NCI-H345 treated with DMSO at 0.1 percent for 48 hours (cell line): ENCODE measurements around the gene PBX1.

Source experiments
- DNase-seq: peaks from one replicate; lab custom pipeline; 2025; ENCODE audit not compliant: unreplicated experiment; lab: John Stamatoyannopoulos, UW

PBX1 gene

DNA sequence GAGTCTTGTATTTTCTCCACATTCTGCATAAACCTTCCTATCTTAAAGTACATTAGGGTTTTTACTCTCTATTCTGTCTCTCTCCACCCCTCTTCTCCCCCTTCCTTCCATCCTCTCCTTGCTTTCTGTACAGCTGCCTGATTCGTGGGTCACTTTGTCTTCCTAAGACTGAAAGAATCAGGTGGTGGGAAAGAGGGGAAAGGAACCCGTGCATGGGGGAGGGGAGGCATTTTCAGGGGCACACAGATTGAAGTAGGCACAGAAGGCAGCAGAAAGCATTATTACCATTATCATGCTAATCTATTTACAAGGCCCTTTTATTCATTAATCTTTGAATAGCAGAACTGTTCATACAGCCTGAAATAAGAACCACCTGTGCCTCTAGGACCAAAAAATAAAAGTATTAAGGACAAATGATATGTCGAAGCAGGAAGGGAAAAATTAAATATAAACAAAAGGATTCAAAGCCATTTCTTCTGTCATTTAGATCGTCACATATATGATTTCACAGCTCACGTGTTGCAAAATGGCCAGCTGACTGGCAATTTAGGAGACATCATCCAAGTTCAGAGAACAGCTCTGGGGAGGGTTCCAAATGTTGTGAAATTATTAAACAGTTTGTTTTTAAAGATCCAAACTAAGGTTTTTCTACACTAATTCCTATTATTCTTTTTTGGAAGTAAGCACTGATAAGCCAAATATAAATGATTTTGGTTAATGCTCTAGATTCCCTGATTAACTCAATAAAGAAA lies 154.6 kb downstream of the PBX1 start:
- DNase-seq: no peak

- DNase-seq: no peak
These were observed 158.2 kb downstream of the PBX1 start for GRCh38 chr1:164716992-164717703.

GRCh38 chr1:164718821-164719220 lies 159.8 kb downstream of the PBX1 start:
- DNase-seq: no peak

- DNase-seq: no peak
These were observed 160.9 kb downstream of the PBX1 start for GRCh38 chr1:164719676-164720439.

DNA sequence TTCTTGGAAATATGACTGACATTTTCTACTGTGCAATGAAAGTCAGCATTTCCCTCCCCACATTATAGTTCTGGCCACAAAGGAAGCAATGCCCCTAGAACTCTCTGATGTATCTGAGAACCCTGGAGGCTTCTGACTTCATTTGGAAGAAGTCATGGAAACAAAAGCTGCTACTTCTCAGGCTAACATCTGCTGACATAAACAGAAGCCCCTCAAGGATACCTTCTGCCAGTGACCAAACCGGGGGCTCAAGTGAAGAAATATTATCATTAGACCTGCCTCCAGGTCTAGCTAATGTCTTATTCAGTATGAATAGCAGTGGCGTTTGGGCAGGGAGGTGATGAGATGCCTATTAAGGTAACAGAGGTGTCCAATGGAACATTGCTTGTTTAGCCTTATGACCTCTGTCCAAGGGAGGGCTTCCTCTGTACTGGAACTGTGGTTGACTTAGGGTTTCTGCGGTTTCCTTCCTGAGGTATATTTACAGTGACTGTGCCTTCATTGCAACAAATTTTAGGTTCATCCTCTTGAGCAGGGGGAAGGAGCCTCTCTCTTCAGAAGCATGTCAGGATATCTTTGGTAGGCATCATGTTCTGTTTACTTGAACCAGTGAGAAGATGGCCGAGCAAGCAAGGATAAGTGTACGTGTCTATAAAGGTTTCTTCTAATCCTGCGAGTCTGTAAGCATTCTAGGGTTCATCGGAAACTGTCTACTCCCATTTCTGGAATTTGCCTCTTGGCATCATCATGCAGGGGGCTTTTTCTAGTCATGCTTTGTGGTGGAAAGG lies 161.7 kb downstream of the PBX1 start:
- no peak for DNase-seq

DNA sequence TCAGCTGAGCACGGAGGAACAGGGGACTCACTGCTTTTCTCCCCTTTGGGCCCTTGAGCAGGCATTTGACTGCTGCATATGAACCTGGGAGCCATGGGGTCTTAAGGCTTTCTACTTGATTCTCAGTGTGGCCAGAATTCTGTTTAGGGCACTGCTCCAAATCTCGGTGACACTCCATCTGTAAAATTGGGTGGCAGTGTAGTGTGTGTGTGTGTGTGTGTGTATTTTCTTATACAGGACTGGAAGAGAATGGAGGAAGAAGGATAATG lies 162.2 kb downstream of the PBX1 start:
- DNase-seq: no peak

- DNase-seq: no peak
These were observed 164.4 kb downstream of the PBX1 start for GRCh38 chr1:164723296-164723798.

GRCh38 chr1:164725401-164725800 lies 166.4 kb downstream of the PBX1 start:
- no peak for DNase-seq

DNA sequence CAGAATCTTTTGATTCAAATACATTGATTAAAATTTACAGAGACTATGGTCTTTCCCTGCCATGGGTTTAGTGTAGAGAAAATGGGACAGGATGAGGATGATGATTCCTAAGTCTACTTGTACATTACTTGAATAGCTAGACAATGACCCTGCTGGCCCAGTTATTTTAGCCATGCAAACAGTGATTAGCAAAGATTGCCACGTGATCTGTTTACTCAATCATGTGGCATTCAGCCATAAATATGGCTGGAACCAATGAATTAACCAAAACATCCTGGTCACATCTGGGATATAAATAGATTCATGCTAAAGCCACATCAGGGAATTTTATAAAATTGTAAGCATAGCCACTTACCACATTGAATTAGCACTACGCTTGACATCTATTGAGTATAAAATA lies 167.3 kb downstream of the PBX1 start:
- no peak for DNase-seq

DNA sequence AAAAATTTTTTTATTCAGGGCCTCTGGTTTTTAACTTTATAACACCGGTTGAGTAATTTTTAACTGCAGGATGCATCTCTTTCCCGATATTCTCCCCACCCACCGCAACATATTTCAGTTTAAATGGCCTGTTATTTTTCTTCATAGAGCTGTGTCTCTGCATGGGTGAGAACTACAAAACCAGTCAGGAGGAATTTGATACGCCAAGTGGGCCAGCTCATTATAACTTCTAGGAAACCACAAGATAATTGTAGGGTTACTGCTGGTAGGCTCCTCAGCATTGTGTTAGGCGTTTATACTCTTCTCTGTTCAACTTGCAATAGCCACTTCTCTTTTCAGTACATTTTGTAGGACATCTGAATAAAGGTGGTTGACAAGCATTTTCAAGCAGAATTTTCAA lies 169.7 kb downstream of the PBX1 start:
- DNase-seq: no peak

GRCh38 chr1:164731161-164731876 lies 172.3 kb downstream of the PBX1 start:
- DNase-seq: no peak

- DNase-seq: no peak
These were observed 174.1 kb downstream of the PBX1 start for GRCh38 chr1:164733070-164733469.

DNA sequence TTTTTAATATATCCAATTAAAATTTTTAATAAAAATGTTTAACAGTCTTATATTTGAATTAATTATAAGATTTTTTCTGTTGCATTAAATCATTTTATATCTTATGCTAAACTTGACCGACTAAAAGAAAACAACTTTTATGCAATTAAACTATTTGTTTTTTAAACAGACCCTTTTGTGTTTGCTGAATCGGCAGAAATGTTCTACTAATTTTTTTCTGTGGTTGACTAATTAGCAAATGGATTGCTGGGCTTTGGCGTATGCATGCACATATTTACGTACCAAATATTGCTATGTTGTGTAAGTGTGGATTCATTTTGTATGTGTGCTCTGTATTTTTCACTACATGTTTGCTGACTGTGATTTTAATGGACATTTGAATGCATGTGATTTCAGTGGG lies 174.8 kb downstream of the PBX1 start:
- no peak for DNase-seq

DNA sequence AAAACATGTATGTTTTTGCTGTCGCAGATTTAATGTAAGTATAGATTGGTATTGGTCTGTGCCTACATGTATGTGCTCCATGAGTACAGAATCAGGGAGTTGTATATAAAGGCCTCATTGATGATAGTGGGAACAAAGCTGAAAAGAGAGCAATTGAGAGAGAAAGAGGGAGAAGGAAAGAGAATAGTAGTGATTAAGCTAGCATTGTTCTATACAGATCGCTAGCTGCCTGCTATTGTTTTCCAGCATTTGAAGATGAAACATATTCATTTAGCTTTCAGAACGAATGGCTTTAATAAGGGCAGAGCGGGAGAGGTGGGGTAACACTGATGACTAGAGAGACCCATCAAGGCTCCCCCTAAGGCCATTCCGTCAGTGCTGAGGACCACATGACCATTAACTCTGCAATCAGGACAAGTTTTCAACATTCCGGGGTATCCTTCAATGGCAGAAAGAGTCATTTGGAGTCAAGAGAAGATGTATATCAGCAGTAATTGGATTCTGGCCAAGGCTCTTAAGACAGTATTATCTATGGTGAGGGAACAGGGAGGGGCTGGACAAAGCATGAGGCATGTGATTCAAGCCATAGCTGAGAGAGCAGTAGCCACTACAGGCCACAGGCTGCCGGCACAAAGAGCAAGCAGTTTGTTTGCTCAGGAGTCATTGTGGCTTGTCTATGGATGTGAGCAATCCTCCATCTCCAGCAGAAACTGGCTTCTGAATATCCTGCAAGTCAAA lies 176.5 kb downstream of the PBX1 start:
- DNase-seq: no peak

DNA sequence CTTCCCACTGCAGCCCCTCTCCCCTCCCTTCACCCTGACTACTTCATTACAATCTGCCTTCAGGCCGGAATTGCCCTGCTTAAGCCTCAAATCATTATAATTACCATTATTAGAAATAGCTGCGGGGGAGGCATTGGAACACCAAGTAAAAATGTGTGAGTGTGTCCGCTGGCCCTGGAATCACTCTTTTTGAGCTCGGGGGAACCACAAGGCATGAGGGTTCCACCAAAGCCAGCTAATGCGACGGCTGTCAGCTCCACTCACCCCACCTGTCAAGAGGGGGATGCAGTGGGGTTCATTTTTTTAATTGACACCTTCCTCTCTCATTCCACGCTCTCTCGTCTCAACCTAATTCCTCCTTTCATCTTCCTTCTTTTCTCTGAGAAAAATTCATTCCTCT lies 177.2 kb downstream of the PBX1 start:
- no peak for DNase-seq

- no peak for DNase-seq
These were observed 180.2 kb downstream of the PBX1 start for GRCh38 chr1:164739189-164739588.

DNA sequence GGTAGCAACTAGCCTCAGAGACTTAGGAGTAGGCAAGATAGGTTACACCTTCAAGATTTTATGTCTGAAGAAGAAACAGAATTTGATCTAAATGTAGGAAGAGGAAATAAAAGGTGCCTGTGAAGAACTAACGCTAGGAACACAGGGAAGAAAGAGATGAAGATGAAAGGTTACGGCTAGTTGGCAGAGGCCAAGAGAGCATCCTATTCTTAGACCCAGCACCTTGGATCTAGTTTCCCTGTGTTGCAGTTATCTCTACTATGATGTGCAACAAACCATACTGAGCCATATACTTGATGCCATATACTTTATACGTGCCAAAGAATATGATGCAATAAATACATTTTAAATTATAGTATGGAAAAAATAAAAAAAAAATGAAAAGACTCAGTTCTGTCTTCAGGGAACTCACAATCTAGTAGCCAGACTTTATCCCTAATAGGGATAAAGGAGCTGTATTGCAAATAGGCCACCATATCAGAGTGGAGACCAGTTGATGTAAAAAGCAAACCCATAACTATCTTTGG lies 181.1 kb downstream of the PBX1 start:
- DNase-seq: no peak

GRCh38 chr1:164742745-164743144 lies 183.8 kb downstream of the PBX1 start:
- DNase-seq: no peak

DNA sequence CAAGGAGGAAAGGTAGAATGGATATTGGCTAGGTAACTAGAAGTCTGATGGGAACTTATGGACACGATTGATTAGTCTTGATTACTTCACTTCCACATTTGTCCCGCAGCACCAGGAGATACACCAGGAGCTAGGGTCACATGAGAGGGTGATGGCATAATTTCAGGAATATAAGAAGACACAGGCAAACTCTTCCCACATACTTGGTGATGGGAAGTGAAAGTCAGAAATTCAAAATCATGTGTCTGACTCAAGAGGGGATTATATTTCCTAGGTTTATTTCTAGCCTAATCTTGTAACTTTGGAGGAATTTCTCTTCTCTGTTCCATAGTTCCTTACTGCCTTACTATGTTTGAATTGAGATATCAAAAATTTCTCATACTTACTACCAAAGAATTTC lies 185.0 kb downstream of the PBX1 start:
- no peak for DNase-seq

DNA sequence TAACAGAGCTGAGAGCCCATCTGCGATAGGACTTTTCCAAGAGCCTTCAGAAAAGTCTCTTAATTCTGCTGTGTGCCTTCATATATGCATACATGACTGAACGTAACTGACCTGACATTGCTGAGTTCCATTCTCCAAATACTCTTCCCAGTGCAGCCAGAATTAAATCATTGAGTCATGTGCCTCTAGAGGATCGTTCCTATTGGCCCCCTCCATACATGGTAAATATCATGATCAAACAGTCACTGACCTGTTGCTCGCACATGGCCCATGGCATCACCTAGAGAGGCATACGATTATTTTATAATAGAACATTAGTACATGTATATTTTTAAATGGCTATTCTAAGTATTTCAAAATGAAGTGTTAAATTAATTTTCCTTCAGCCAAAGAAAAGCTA lies 186.8 kb downstream of the PBX1 start:
- DNase-seq: no peak
